ENCODE results near the gene RFX3.

RFX3 gene

DNA sequence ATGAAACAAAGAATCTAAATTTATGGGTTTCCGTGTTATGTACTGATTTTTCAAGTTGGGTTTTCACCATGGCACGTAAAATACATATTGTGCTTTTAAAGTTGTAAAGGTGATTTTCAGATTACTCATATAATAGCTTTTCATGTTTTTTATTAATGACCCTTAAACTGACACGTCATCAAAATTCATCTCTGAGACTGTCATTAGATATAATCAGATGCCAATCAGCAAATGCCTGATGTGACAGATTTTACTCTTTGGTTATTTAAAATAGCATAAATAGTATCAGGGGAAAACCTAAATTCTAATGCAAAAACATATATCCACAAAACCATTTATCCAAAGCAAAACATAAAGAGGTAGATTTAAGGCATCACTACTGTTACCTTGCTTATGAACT, 11.0 kb downstream of the RFX3 start:
- DNase-seq (ENCODE audit: low spot score) (no peak), FAIRE-seq (no peak)

DNA sequence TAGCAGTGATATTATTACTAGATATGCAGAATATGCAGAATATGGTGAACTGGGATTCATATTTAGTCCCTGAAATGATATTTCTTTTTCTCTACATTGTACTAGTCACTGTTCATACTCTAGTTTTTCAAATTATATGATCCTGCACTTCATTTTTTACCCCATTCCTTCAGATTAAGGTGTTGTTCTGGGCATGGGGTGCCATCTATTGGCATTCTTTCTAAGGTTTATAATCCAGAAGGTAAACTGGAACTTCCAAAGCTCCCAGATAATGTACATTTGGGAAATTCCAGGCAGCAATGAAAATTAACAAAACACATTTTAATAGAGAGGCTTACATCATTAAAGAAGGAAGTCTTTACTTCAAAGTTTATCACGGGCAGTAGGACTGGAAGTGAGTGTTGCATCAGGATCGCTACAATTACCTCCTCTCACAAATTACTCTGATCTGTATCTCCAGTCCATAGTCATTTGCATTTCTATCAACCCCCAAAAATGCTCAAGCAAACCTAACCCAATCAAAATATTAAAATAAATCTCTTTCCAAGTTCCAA, 12.5 kb downstream of the RFX3 start:
- no peak for FAIRE-seq

DNA sequence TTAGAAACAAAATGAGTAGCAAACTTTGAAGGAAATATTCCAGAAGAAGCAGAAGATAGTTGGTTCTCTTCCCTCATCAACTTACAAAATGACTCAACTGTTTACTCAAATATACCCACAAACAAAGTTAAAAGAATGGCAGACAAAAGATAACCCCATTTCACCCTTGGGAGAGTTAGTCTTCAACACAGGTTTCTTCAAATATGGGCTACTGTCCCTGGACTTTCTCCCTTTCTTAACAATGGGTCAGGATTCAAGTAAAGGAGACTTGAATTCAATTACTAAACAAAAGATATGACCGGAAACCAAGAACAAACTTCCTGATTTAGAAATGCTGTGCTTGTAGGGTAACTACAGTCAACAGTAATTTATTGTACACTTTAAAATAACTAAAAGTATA, 14.2 kb downstream of the RFX3 start:
- no peak for FAIRE-seq

More for the DNA sequence above, 12.5 kb downstream of the RFX3 start:
- no peak for DNase-seq (ENCODE audit: low spot score)

DNA sequence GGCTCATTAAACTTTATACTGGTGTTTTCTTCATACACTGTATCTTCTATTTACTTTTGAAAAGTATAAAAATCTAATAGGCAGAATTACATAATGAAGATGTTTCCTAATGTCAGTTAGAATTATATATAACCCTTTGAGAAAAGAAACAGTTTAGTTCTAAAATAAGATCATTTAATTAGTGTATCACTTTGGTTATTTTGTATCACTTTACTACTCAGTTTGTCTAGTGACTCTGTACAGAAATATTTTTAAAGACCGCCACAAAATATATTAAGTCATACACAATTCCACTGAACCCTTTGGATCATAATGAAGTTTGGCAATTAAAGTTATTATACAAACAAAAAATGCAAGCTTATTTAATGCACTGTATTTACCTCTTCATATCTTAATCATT, 15.0 kb downstream of the RFX3 start:
- FAIRE-seq (no peak), DNase-seq (ENCODE audit: low spot score) (no peak)

More for the DNA sequence above, 14.2 kb downstream of the RFX3 start:
- DNase-seq (ENCODE audit: low spot score), result no peak

DNA sequence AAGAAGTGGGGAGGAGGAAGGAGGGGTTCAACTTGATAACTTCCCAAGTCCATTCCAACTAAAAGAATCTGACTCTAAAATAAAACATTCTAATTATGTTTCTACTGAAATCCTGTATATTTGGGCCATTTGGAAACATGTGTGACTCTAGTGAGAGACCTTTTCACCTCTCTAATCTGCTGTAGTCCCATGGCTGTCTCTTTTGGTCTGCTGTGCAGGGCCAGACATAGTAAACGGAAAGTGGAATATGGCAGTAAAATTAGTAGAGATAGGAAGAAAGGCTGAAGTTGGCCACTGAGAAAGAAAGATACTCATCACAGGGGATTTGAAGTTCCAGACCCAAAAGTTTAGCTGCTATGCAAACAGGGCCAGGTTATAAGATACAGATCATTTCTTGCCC, 15.9 kb downstream of the RFX3 start:
- DNase-seq (ENCODE audit: low spot score), result no peak
- FAIRE-seq, result no peak

DNA sequence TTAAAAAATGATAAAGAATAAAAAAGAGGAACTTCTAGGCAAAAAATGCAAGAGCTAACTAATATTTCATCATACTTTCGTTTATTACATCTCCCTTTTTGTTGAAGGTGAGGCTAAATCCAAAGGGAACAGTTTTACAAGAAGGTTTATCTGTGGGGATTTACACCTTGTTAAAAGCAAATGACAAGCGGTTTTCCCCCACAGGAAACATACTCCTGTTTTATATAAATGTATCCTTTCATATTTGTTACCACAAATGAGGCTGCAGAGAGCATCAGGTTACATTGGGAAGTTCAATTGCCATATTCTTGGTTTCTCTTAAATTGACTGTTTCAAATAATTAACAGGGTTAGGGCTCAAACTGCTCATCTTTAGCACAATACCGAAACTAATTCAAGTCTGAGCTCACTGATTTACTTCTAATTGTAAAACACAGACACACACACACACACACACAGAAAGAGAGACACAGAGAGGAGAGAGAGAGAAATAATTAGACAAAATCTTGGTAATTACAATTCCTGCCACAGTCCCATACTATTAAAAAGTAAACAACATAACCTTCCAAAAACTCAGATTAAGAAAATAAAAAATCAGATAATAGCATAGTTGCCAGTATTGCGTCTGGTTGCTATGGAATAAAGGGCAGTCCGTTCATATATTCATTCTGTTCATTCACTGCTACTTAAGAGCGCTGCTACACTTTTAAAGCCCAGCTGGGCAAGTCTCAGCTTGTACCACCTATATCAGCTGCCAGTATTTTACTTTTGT, 17.1 kb downstream of the RFX3 start:
- no peak for FAIRE-seq
- no peak for DNase-seq (ENCODE audit: low spot score)

DNA sequence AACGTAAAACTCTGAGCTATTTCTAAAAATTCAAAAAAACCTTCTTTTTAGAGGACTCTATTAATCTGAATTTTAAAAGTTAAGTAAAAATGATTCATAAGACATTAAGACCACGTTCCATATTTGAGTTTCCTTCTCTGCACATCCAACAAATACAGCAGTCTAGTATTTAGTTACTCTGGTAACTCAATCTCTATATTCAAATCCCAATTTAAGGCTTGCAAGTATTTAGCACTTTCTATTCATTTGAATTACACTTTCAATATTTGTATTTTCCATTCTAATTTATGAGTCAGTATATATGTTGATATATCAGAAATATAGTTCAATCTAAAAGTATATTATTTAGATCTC, 17.7 kb downstream of the RFX3 start:
- DNase-seq (ENCODE audit: low spot score), result no peak
- FAIRE-seq, result no peak

DNA sequence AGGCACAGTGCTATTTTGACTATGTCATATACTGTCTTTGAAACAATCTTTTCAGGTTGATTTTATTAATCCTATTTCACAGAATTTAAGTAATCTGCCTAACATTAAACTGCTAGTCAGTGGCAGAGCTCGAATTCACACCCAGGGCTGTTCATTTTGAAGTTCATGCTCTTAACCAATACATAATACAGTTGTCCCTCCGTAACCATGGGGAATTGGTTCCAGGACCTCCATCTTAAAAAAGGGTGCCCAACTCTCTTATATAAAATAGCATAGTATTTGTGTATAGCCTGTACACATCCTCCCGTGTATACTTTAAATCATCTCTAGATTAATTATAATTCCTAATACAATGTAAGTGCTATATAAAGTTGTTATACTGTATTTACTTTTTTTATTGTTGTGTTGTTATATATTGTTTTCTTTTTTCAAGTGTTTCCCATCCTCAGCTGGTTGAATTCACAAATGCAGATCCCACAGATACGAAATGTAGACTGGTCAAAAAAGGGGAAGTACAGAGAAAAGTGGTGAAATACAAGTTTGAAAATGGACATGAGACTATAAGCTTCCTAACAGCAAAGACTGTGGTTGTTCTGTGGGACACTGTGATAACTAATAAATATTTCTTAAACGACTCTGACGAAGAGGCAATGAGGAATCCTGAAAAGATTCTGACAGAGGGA, 18.3 kb downstream of the RFX3 start:
- FAIRE-seq, result no peak
- DNase-seq (ENCODE audit: low spot score), result no peak

DNA sequence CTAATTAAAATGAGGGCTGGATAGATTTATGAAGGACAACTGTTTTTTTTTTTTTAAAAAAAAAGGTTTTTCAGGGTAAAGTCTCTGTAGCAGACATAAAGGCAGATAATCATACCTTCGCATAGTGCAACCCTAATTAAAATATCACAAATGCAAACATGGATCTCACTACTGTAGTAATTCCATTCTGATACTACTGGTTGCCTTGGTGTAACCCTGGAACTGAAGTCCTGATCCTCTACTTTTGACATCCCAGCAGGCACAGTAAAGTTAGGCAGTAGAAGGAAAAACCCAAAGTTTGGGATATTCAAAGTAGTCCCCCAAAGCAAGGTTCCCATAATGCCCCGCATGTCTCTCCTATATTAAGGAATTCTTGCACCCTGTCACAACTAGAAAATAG, 19.6 kb downstream of the RFX3 start:
- DNase-seq (ENCODE audit: low spot score), result no peak
- no peak for FAIRE-seq

DNA sequence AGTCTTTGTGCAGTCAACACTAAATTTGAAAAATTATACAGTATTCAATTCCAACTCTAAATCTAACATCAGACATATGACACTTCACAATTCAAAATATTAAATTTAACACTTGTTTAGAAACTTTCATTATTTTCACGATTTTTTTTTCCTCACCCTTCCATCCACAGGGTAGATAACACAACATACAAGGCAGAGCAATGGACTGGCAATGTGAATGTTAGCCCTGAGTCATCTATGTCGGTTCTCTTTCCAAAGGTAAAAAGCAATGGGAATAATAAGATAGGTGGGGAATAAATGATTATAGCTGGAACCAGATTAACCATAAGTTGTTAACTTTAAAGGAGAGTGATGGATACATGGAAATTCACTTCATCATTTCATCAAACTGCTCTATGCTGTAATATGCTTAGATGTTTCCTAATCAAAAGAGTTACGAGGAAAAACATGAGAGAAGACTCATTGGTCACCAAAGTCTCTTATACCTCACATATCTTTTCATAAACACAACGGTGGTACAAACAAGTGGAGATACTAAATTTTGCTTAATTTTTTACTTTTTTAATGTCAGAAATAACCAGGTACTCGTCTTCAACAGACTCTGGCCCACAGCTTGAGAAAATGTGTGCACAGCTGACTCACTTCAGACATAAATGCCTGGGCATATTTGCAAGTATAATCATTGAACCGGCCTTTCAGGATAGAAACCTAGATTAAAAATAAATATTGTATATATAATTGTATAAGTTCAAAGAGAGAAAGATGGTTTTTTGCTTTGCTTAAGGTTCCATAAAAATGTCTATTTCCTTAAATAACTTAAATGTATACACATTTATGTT, 23.0 kb downstream of the RFX3 start:
- DNase-seq (ENCODE audit: low spot score), result no peak
- FAIRE-seq, result no peak

DNA sequence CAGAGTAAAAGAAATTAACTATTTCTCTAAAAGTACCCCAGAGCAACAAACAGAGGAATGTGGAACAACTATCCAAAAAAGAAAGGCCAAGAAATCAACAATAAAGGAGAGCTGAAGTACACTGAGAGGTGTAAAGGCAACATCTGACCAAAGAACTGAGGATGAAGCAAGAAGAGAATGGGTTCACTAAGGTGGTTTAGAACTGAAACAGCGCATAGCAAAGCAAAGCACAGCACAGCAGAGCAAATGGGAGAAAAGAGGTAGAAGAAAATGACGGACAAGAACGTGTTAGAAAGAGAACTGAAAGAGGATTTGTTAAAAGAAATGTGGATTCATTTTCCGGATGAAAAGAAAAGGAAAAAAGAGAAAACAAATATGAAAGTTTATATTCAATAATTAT, 25.8 kb downstream of the RFX3 start:
- no peak for DNase-seq (ENCODE audit: low spot score)
- FAIRE-seq, result no peak

DNA sequence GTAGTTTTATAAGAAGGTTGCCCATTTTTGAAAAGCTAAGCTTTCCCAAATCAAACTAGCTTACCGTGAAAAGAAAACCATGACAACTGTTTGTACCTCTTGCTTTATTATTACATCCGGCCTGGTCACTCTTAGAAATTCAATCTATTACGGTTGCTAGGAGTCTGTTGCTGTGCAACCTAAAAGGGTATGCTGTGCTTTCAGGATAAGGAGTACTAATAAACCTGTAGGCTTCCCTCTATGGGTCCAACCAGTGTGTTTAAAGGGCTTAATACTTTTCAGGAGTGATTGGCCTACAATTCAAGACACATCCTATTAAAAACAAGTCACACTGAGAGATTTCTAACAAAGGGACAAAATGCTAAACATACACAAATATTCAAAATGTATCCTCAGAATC, 27.1 kb downstream of the RFX3 start:
- FAIRE-seq, result no peak
- no peak for DNase-seq (ENCODE audit: low spot score)

DNA sequence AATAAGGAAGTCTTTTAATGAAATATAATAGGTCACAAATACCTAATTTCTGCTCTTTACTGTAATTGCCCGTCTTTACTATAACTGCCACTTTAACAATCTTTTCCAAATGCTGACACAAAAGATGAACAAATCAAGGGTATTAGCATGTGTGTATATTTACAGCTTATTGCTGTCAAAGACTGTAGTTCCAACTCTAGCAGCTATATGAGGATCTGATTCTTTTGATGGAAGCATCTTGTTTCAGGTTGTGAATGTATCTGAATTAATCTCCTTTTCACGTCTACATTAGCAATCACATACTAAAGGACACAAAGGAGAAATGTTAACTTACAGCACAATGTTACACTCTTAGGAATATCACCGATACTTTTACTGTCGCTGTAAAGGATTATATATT, 27.9 kb downstream of the RFX3 start:
- DNase-seq (ENCODE audit: low spot score) (no peak), FAIRE-seq (no peak)

DNA sequence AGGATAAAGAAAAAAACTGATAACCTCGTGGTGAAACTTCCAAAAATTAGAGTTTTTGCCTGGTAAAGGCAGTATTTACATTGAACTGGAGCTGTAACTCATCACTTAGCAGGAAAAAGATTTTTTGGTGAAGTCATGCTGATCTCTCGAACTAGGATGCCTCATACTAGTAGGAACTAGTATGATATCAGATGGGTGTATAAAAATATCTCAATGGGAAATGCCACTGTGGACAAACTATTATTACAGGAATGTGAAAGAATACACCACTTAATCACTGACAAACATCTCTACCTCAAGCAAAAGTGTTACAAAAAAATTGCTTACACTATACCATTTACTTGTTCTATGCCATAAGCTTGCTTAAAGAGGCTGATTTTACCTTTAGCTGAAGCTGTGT, 28.4 kb downstream of the RFX3 start:
- FAIRE-seq, result no peak
- no peak for DNase-seq (ENCODE audit: low spot score)

DNA sequence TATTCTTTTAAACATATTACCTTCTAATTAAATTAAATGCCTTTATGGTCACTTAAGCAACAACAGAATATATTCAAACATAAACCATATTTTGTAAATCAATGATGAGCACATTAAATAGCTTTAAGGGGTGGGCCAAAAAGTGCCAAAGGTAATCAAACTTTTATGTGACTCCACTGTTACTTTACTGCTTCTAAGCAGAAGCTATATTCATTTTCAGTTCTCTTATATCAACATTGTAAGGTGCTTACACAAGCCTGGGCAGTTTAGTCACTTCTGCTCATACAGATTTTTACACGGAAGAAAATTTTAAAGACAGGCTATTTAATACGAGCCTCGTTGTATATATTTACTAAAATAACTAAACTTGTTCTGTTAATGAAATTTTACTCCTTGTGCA, 29.9 kb downstream of the RFX3 start:
- no peak for FAIRE-seq
- DNase-seq (ENCODE audit: low spot score), result no peak

DNA sequence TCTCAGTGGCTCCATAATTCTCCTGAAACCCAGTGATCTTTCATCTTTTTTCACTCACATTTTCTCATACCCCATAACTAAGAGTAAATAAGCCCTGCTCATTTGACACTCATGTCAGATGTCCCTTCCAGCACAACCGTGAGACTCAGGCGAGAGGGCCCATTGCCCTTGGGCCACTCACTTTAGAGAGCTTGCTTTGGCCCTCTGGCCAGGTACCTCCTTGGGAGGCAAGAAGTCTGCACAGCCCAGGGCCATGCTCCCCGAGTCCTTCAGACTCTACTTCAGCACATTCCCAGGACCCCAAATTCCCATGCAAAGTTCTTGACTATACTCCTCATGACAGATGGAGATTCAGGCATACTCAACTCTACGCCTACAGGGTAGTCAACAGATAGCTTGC, 33.6 kb downstream of the RFX3 start:
- DNase-seq (ENCODE audit: low spot score), result no peak
- no peak for FAIRE-seq

DNA sequence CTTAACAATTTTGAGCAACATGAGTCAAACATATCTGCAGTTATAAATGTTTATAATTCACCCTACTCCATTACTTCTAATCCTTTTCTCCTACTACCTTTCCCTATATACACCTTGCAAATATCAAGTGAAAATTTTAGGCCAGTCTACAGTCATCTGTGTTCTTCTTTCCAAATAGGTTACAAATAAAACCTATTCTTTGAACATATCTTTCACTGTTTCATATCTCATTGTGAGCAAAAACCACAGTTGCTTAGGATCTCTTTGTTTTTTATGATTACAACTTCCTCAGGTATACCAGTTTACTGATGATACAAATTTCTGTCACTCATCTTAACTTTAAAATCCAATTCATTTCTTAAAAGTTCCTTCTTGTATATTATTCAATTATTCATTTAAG, 34.4 kb downstream of the RFX3 start:
- no peak for FAIRE-seq

DNA sequence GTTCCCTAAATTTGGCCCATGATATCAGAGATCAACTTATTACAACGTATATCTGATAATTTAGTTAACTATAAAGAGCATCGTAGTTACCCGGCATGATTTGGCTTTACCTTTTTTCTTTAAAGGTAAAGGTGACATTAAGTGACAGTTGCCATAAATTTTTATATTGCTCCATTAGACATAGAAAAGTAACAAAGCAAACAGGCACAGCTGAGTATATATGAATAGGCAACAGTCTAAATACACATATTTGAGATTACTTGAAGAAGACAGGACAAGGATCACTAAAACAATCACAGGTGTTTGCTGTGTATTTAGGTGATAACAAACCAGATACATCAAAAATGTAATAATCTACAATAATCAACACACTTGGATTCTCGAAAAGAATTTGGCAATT, 34.8 kb downstream of the RFX3 start:
- DNase-seq (ENCODE audit: low spot score), result no peak
- no peak for FAIRE-seq

More for the DNA sequence above, 34.4 kb downstream of the RFX3 start:
- no peak for DNase-seq (ENCODE audit: low spot score)

DNA sequence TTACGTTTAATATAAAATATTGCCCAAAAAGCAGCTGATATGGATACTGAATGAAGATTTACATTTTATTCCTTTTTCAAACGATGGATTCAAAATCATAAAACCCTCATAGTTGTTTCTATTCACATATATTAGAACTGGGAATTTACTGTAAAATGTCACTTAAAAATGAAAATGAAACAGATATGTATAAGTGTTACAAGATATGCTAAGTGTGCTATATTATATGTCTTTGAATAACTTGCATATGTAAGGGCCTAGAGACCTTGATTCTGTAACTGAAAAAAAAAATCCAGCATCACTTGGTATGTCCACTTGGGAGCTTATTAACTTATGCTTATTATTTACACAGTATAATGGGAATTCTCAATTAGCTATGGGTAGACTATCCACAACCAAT, 43.2 kb downstream of the RFX3 start:
- FAIRE-seq (no peak), DNase-seq (ENCODE audit: low spot score) (no peak)

DNA sequence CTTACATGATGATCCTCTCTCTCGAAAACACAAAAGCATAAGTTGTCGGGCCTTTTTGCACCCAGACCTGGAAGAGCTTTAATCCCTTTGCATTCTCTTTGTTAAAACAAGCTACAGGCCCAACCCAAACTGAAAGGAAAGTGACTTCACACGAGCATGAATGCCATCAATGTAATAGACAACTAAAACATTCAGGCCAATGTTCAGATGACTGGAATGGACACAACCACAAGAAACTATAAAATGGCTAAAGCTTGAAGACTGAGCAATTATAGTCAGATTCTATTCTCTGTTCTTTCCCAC, 45.5 kb downstream of the RFX3 start:
- no peak for FAIRE-seq
- no peak for DNase-seq (ENCODE audit: low spot score)

DNA sequence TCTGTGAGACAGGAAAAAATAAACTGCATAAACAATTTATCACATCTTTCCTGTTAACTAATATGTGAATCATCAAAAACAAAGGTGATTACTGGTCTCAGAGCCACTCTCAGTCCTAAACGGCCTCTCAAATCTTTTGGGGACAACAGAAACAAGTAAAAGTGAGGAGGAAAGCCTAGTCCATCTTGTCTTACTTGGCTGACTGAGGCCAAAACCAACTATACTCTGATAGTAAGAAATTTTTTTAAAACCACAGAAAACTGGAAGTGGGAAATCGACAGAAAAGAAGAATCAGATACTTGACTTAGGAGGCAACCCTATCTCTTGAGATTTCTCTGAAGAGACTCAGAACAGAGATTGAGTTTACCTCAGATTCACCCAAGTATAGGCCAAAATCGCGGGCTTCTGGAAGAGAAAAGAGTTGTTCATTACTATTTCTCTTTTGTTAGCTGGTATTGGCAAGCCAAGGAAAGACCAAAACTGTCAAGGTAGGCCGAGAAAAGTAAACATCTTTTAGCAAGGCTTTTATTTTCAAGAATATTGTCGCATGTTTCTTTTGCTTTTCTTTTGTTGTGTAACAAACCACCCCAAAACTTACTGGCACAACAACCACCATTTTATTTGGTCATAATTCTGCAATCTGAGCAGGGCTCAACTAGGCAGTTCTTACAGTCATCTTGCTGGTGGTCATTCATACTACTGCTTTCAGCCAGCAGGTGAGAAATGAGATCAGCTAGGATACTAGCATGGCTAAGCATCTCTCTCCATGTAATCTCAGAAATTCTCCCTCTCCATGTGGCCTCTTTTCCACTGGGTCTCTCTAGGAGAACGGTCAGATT, 46.1 kb downstream of the RFX3 start:
- FAIRE-seq, result no peak
- no peak for DNase-seq (ENCODE audit: low spot score)
